ENCODE data around the gene ARMH3.
A peak's percentile ranks its signal among the peaks of the same experiment; 100 is the strongest.

ARMH3 gene

GRCh38 chr10:101826852-101827434 lies 229.0 kb downstream of the ARMH3 start:
- no peak for DNase-seq

- DNase-seq: no peak
These were observed 231.2 kb downstream of the ARMH3 start for GRCh38 chr10:101824736-101825135.

- DNase-seq: peak; percentile 93
These were observed 236.9 kb downstream of the ARMH3 start for GRCh38 chr10:101818872-101819633.

- DNase-seq: peak; percentile 100
These were observed 237.7 kb downstream of the ARMH3 start, which contains the start of gene OGA for GRCh38 chr10:101818119-101818871. Gene OGA, minus strand, starts transcription at chr10:101818444. Its CDS starts 422 bp downstream, at chr10:101818022.

GRCh38 chr10:101817337-101818118 lies 238.4 kb downstream of the ARMH3 start:
- DNase-seq: peak; percentile 54

GRCh38 chr10:101816913-101817336 lies 239.0 kb downstream of the ARMH3 start:
- no peak for DNase-seq

GRCh38 chr10:101816376-101816775 lies 239.6 kb downstream of the ARMH3 start:
- DNase-seq: no peak

GRCh38 chr10:101814466-101815071 lies 241.4 kb downstream of the ARMH3 start:
- DNase-seq: no peak

GRCh38 chr10:101812606-101813005 lies 243.4 kb downstream of the ARMH3 start:
- DNase-seq: no peak

GRCh38 chr10:101807158-101807557 lies 248.8 kb downstream of the ARMH3 start:
- no peak for DNase-seq

GRCh38 chr10:101803511-101803910 lies 252.5 kb downstream of the ARMH3 start:
- DNase-seq: no peak

- no peak for DNase-seq
These were observed 258.4 kb downstream of the ARMH3 start for GRCh38 chr10:101797403-101798059.
